Activated B cell treated with CpG ODN at 0.5 μM for 24 hours (primary cell): ENCODE results near the gene MEIOSIN. TPM values are rescaled to one million over a fixed set of nuclear protein-coding genes. Genes with fewer than 3 reads are reported as not detected.

Experiments used
- ATAC-seq: fragments of 200-7000 bp; cut with Tn5 transposase; one replicate; pipeline ENCODE4 v1.10.0; 2021; ENCODE audit warnings: low read depth, mild to moderate bottlenecking, moderate library complexity
- CTCF ChIA-PET: fragments of 350-600 bp; sonication (Branson Sonifier 250); formaldehyde crosslinking; loops from one replicate; lab custom pipeline; 2021; ENCODE audit warnings: antibody characterized with exemption; lab: Charles Lee
- POLR2A ChIA-PET: fragments of 350-600 bp; sonication (Branson Sonifier 250); formaldehyde crosslinking; loops from one replicate; lab custom pipeline; 2021; ENCODE audit warnings: antibody characterized with exemption; lab: Charles Lee
- DNase-seq: peaks from one replicate; pipeline ENCODE4 v3.0.0; 2022
- H3K27ac Mint-ChIP-seq: one replicate; pipeline ENCODE4 v1.8.0; 2020; ENCODE audit warnings: mixed read lengths
- H3K27me3 Mint-ChIP-seq: one replicate; pipeline ENCODE4 v1.8.0; 2021; ENCODE audit warnings: mixed read lengths
- H3K36me3 Mint-ChIP-seq: one replicate; pipeline ENCODE4 v1.8.0; 2021; ENCODE audit warnings: low read depth, mixed read lengths
- H3K4me1 Mint-ChIP-seq: one replicate; pipeline ENCODE4 v1.8.0; 2021; ENCODE audit warnings: mixed read lengths
- H3K4me3 Mint-ChIP-seq: one replicate; pipeline ENCODE4 v1.8.0; 2020; ENCODE audit warnings: mild to moderate bottlenecking, mixed read lengths
- H3K9me3 Mint-ChIP-seq: one replicate; pipeline ENCODE4 v1.8.0; 2020; ENCODE audit warnings: mixed read lengths
- CTCF ChIP-seq: fragments of 200-600 bp; IDR thresholded peaks from one replicate; pipeline ENCODE4 v1.8.0; 2022; ENCODE audit warnings: antibody characterized with exemption, mild to moderate bottlenecking
- intact Hi-C: fragments of 100-400 bp; cut with micrococcal nuclease; formaldehyde crosslinking; loops from one replicate; pipeline ENCODE4 v1.15.1; 2024
- total RNA-seq: library from RNA; stranded (reverse); gene quantifications from 2 replicates; pipeline ENCODE4 v1.2.3, GENCODE V29; 2022

The MEIOSIN gene
- total RNA-seq, 1 donor from 2014 or later, result not detected

DNA sequence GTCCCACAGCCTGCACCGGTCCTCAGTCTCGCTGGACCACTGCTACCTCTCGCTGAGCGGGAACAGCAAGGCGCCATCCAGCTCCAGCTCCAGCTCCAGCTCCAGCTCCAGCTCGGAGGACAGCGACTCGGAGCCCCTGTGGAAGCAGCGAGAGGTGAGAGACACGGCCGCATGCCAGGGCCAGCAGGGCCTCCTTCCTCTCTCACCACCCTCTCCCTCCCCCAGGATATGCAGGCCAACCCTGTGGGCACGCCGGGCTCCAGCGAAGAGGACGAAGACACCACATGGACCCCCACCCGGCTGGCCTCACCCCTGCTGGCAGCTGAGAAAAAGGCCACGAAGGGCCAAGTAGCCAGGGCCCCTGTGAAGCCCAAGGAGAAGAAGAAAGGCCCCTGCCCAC is 28.5 kb downstream of the MEIOSIN start:
- ChIA-PET CTCF (no interaction called here), POLR2A (no interaction called here)
- no peak overlapping the region for H3K27ac Mint-ChIP-seq
- peaks cover 6% of the 10 kb centered on the region for H3K27me3 Mint-ChIP-seq
- no peak overlapping the region for H3K4me3 Mint-ChIP-seq
- no peaks in the 10 kb centered on the region for H3K4me1 Mint-ChIP-seq
- no peaks in the 10 kb centered on the region for H3K36me3 Mint-ChIP-seq
- intact Hi-C loops, result no loop called here
- ATAC-seq (no peak), DNase-seq (no peak)
- no peak for TF ChIP-seq CTCF
- no peaks in the 10 kb centered on the region for H3K9me3 Mint-ChIP-seq

GRCh38 chr19:45762870-45763631 is 29.8 kb downstream of the MEIOSIN start:
- no peak for TF ChIP-seq CTCF
- Mint-ChIP-seq H3K27me3 (peaks cover 6% of the 10 kb centered on the region), H3K27ac (no peak overlapping the region), H3K36me3 (no peaks in the 10 kb centered on the region), H3K4me1 (peaks cover 2% of the 10 kb centered on the region), H3K4me3 (no peak overlapping the region), H3K9me3 (no peaks in the 10 kb centered on the region)
- ChIA-PET POLR2A (no interaction called here), CTCF (no interaction called here)
- intact Hi-C loops, result no loop called here
- no peak for ATAC-seq
- no peak for DNase-seq

DNA sequence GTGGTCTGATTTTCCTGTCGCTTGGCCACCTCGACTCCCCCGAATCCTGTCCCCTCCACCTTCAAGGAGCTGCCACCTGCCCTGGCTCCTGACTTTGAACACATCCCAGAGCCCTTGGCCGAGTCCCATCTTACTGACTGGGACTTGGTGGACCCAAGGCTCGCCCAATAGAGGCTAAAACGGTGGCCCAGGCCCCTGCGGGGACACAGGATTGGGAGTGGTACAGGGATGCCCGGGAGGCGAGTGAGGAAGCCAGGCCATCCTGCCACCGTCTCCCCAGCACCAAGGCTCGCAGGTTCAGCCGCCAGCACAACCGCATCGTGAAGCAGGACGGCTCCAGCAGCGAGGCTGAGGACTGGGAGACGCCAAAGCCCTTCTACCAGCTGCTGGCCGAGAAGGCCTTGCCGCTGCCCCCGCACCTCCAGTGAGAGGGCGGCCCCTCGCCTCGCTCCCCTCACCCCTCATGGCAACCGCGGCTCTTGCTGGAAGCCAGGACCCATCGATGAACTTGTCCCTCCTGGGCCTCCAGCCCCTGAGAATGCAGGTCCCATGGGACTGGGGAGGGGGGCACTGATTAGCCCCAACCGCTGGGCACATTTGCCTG is 30.6 kb downstream of the MEIOSIN start:
- intact Hi-C loops, result no loop called here
- H3K27ac Mint-ChIP-seq, result no peak overlapping the region
- ChIA-PET CTCF (no interaction called here), POLR2A (no interaction called here)
- no peak for TF ChIP-seq CTCF
- ATAC-seq, result no peak
- no peaks in the 10 kb centered on the region for H3K36me3 Mint-ChIP-seq
- H3K4me1 Mint-ChIP-seq, result peaks cover 3% of the 10 kb centered on the region
- no peak overlapping the region for H3K4me3 Mint-ChIP-seq
- H3K9me3 Mint-ChIP-seq, result no peaks in the 10 kb centered on the region
- DNase-seq, result no peak
- H3K27me3 Mint-ChIP-seq, result peaks cover 6% of the 10 kb centered on the region

DNA sequence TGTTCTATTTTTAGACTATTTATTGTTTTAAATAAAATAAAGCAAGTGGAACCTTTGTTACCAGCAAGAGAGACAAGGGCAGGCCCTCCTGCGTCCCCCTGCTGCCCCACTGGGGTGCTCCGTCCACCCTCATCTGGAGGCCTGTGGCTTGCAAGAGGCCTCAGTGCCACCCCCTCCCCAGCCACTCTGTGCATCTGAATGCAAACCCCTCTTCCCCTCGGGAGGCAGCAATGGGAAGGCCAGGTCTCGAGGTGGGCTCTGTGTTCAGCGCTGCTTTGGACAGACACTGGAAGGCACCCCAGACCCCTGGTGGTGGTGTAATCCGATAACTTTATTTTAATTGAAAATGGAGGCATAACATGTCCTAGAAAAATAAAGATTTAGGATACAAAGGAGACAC is 31.2 kb downstream of the MEIOSIN start:
- ChIA-PET CTCF (no interaction called here), POLR2A (no interaction called here)
- intact Hi-C loops, result no loop called here
- ATAC-seq (no peak), DNase-seq (no peak)
- Mint-ChIP-seq H3K9me3 (no peaks in the 10 kb centered on the region), H3K27me3 (peaks cover 6% of the 10 kb centered on the region), H3K36me3 (no peaks in the 10 kb centered on the region), H3K4me3 (no peak overlapping the region), H3K27ac (no peak overlapping the region), H3K4me1 (peaks cover 3% of the 10 kb centered on the region)
- TF ChIP-seq CTCF, result no peak

GRCh38 chr19:45764945-45765701 is 31.9 kb downstream of the MEIOSIN start:
- CTCF ChIA-PET, result no interaction called here
- Mint-ChIP-seq H3K9me3 (no peaks in the 10 kb centered on the region), H3K4me1 (peaks cover 7% of the 10 kb centered on the region), H3K27me3 (peaks cover 6% of the 10 kb centered on the region), H3K27ac (no peak overlapping the region), H3K4me3 (no peak overlapping the region), H3K36me3 (no peaks in the 10 kb centered on the region)
- intact Hi-C loops, result no loop called here
- ATAC-seq (no peak), DNase-seq (no peak)
- no peak for TF ChIP-seq CTCF
- POLR2A ChIA-PET, result no interaction called here
